ENCODE results near the gene KIAA0319L.
"Not testable (repeated sequence)": the region's sequence is repeated elsewhere in the genome, so short reads cannot be mapped to it uniquely, and the experiment has no call there.

Gene KIAA0319L

GRCh38 chr1:35499652-35500176, 57.5 kb downstream of the KIAA0319L start:
- no peak for DNase-seq

- no peak for DNase-seq
These were observed 58.0 kb downstream of the KIAA0319L start for GRCh38 chr1:35499231-35499630.

GRCh38 chr1:35497571-35497970, 59.6 kb downstream of the KIAA0319L start:
- DNase-seq: no peak

GRCh38 chr1:35490250-35490649, 67.0 kb downstream of the KIAA0319L start:
- DNase-seq: no peak

GRCh38 chr1:35488336-35488735, 68.9 kb downstream of the KIAA0319L start:
- DNase-seq: no peak

- no peak for DNase-seq
These were observed 70.3 kb downstream of the KIAA0319L start for GRCh38 chr1:35486858-35487408.

GRCh38 chr1:35481229-35481628, 76.0 kb downstream of the KIAA0319L start:
- no peak for DNase-seq

GRCh38 chr1:35477870-35478269, 79.3 kb downstream of the KIAA0319L start:
- DNase-seq: no peak

- DNase-seq: no peak
These were observed 81.1 kb downstream of the KIAA0319L start for GRCh38 chr1:35475856-35476674.

GRCh38 chr1:35475356-35475755, 81.8 kb downstream of the KIAA0319L start:
- DNase-seq: no peak

- DNase-seq: not testable (repeated sequence)
These were observed 84.0 kb downstream of the KIAA0319L start for GRCh38 chr1:35473216-35473615.

GRCh38 chr1:35470977-35471613, 86.1 kb downstream of the KIAA0319L start:
- DNase-seq: no peak

- no peak for DNase-seq
These were observed 91.1 kb downstream of the KIAA0319L start for GRCh38 chr1:35466120-35466519.

GRCh38 chr1:35463749-35464148, 93.5 kb downstream of the KIAA0319L start:
- not testable (repeated sequence) for DNase-seq

- no peak for DNase-seq
These were observed 94.0 kb downstream of the KIAA0319L start for GRCh38 chr1:35463232-35463631.

- no peak for DNase-seq
These were observed 95.1 kb downstream of the KIAA0319L start for GRCh38 chr1:35461966-35462651.

- no peak for DNase-seq
These were observed 96.4 kb downstream of the KIAA0319L start for GRCh38 chr1:35460796-35461195.

GRCh38 chr1:35454616-35455015, 102.6 kb downstream of the KIAA0319L start:
- no peak for DNase-seq

- no peak for DNase-seq
These were observed 103.0 kb downstream of the KIAA0319L start for GRCh38 chr1:35454176-35454575.

GRCh38 chr1:35453031-35453430, 104.2 kb downstream of the KIAA0319L start:
- DNase-seq: no peak

- DNase-seq: peak in 39 of 58 donors; percentile 6 to 60 (median 23)
These were observed 105.0 kb downstream of the KIAA0319L start for GRCh38 chr1:35452106-35452774.

Measured in anterior cingulate cortex (tissue), 58 donors.